HG03460 (cell line): ENCODE measurements around the gene MEI1.
"Not testable (repeated sequence)": the region's sequence is repeated elsewhere in the genome, so short reads cannot be mapped to it uniquely, and the experiment has no call there.

ENCODE experiments used
- ATAC-seq: cut with Tn5 transposase; IDR thresholded peaks from one replicate; pipeline ENCODE4 v1.9.1; 2021; ENCODE audit not compliant: unreplicated experiment

Gene MEI1

GRCh38 chr22:41699264-41700107 lies at the start of gene MEI1:
MEI1 (plus strand) TSS chr22:41699503; CDS start chr22:41699539, 36 bp downstream.
- no peak for ATAC-seq

- no peak for ATAC-seq
Measured at GRCh38 chr22:41650229-41650628, 49.1 kb upstream of the MEI1 start.

GRCh38 chr22:41650821-41651220 lies 48.5 kb upstream of the MEI1 start:
- ATAC-seq: no peak

- ATAC-seq: no peak
Measured at GRCh38 chr22:41654322-41654721, 45.0 kb upstream of the MEI1 start.

- ATAC-seq: no peak
Measured at GRCh38 chr22:41656556-41656955, 42.7 kb upstream of the MEI1 start.

- no peak for ATAC-seq
Measured at GRCh38 chr22:41657709-41658108, 41.6 kb upstream of the MEI1 start.

- ATAC-seq: no peak
Measured at GRCh38 chr22:41658869-41659268, 40.4 kb upstream of the MEI1 start.

GRCh38 chr22:41659941-41660340 lies 39.4 kb upstream of the MEI1 start:
- ATAC-seq: no peak

GRCh38 chr22:41660416-41660815 lies 38.9 kb upstream of the MEI1 start:
- ATAC-seq: no peak

- no peak for ATAC-seq
Measured at GRCh38 chr22:41661088-41661487, 38.2 kb upstream of the MEI1 start.

- no peak for ATAC-seq
Measured at GRCh38 chr22:41661713-41662112, 37.6 kb upstream of the MEI1 start.

GRCh38 chr22:41663594-41663993 lies 35.7 kb upstream of the MEI1 start:
- not testable (repeated sequence) for ATAC-seq

GRCh38 chr22:41664490-41664889 lies 34.8 kb upstream of the MEI1 start:
- no peak for ATAC-seq

GRCh38 chr22:41664951-41665350 lies 34.4 kb upstream of the MEI1 start:
- no peak for ATAC-seq

- no peak for ATAC-seq
Measured at GRCh38 chr22:41668971-41669911, 30.1 kb upstream of the MEI1 start.

- not testable (repeated sequence) for ATAC-seq
Measured at GRCh38 chr22:41672096-41672495, 27.2 kb upstream of the MEI1 start.

- no peak for ATAC-seq
Measured at GRCh38 chr22:41672780-41673509, 26.4 kb upstream of the MEI1 start.

GRCh38 chr22:41674846-41675340 lies 24.4 kb upstream of the MEI1 start:
- ATAC-seq: no peak

GRCh38 chr22:41676134-41676533 lies 23.2 kb upstream of the MEI1 start:
- ATAC-seq: no peak

GRCh38 chr22:41681616-41682015 lies 17.7 kb upstream of the MEI1 start:
- no peak for ATAC-seq
